Smooth muscle cell (in vitro differentiated cells): ENCODE measurements around the gene ALX3. TPM values are rescaled to one million over a fixed set of nuclear protein-coding genes. Genes with fewer than 3 reads are reported as not detected.
"Not testable (repeated sequence)": the region's sequence is repeated elsewhere in the genome, so short reads cannot be mapped to it uniquely, and the experiment has no call there.

Experiments
- DNase-seq: peaks from one replicate; lab custom pipeline; 2025; ENCODE audit not compliant: unreplicated experiment; lab: John Stamatoyannopoulos, UW
- H2AFZ ChIP-seq: fragments of 200-600 bp; sonication (generic); 2 replicates; pipeline ENCODE4 v1.6.0; 2016; ENCODE audit warnings: antibody characterized with exemption, low read depth, mild to moderate bottlenecking
- H3F3A ChIP-seq: fragments of 200-600 bp; sonication (generic); 2 replicates; pipeline ENCODE4 v1.6.0; 2017; ENCODE audit warnings: antibody characterized with exemption, low read depth
- H3K27ac ChIP-seq: fragments of 200-600 bp; sonication (generic); 2 replicates; pipeline ENCODE4 v1.5.1; 2016; ENCODE audit warnings: low read depth, mild to moderate bottlenecking
- H3K27me3 ChIP-seq: fragments of 200-600 bp; sonication (generic); 2 replicates; pipeline ENCODE4 v1.6.1; 2016; ENCODE audit warnings: low read depth, mild to moderate bottlenecking
- H3K36me3 ChIP-seq: fragments of 200-600 bp; sonication (generic); 2 replicates; pipeline ENCODE4 v1.5.1; 2016; ENCODE audit warnings: low read depth
- H3K4me1 ChIP-seq: fragments of 200-600 bp; sonication (generic); 2 replicates; pipeline ENCODE4 v1.5.1; 2016; ENCODE audit warnings: low read depth
- H3K4me2 ChIP-seq: fragments of 200-600 bp; sonication (generic); 2 replicates; pipeline ENCODE4 v1.6.0; 2016; ENCODE audit warnings: mild to moderate bottlenecking
- H3K4me3 ChIP-seq: fragments of 200-600 bp; sonication (generic); 2 replicates; pipeline ENCODE4 v1.5.1; 2016; ENCODE audit warnings: mild to moderate bottlenecking
- H3K79me2 ChIP-seq: fragments of 200-600 bp; sonication (generic); 2 replicates; pipeline ENCODE4 v1.6.0; 2016; ENCODE audit warnings: low read depth, mild to moderate bottlenecking
- H3K9ac ChIP-seq: fragments of 200-600 bp; sonication (generic); 2 replicates; pipeline ENCODE4 v1.6.0; 2016; ENCODE audit warnings: low read depth
- H3K9me3 ChIP-seq: fragments of 200-600 bp; sonication (generic); replicated peaks from 2 replicates; pipeline ENCODE4 v1.5.1; 2016; ENCODE audit warnings: low read depth
- H4K20me1 ChIP-seq: fragments of 200-600 bp; sonication (generic); 2 replicates; pipeline ENCODE4 v1.6.0; 2016; ENCODE audit warnings: low read depth
- WGBS: methylation state at CpG from one replicate; pipeline ENCODE4 v1.1.7; 2016; ENCODE audit warnings: low lambda C conversion rate; 5-methylcytosine and 5-hydroxymethylcytosine counted together
- polyA plus RNA-seq: library from polyadenylated mRNA; unstranded; fragments of >200 nt; fragmentation: Nextera tagmentation; extraction: Ambion mirVana; gene quantifications from 2 replicates; pipeline ENCODE4 v1.2.1, GENCODE V29; 2016
- total RNA-seq: library from RNA; depleted of rRNA; stranded (reverse); fragments of >200 nt; gene quantifications from 2 replicates; pipeline ENCODE4 v1.2.3, GENCODE V29; 2014
- TF ChIP-seq, protein P1 (sequence below): fragments of 200-600 bp; sonication (generic); IDR thresholded peaks from 2 replicates; pipeline ENCODE4 v1.5.1; 2017; ENCODE audit warnings: borderline replicate concordance, mild to moderate bottlenecking, antibody characterized with exemption; ENCODE audit not compliant: insufficient read depth, poor library complexity, severe bottlenecking

ALX3 gene
- total and polyA plus RNA-seq, 2 experiments from 2014 or later = not detected

DNA sequence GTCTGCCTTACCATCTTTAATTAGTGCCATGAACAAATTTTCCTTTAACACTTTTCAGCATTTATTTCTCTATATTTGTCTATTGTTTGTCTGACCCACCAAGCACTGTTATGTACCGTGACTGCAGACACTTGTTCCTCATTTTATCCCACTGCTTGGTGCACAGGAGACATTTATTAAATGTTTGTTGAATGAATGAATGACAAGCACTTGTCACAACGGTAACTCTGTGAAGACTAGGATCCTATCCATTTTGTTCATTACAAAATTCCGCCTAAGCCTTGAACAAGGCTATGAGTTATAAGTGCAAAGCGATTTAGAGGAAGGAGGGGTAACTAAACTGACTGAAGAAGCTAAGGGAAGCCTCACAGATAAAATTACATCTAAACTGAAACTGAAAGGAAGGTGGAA, 36.4 kb downstream of the ALX3 start:
- Histone ChIP-seq H3F3A (no peaks in the 10 kb centered on the region), H3K4me3 (peak overlapping the region; percentile 91), H3K4me1 (peaks cover 8% of the 10 kb centered on the region), H3K36me3 (no peaks in the 10 kb centered on the region), H4K20me1 (peaks cover 26% of the 10 kb centered on the region), H3K27ac (peak overlapping the region; percentile 82), H3K27me3 (no peaks in the 10 kb centered on the region), H3K4me2 (peak overlapping the region; percentile 91), H3K9me3 (no peaks in the 10 kb centered on the region), H3K79me2 (peaks cover 22% of the 10 kb centered on the region), H2AFZ (peak overlapping the region; percentile 73), H3K9ac (peak overlapping the region; percentile 98)
- DNase-seq = no peak
- TF ChIP-seq, protein P1, sequence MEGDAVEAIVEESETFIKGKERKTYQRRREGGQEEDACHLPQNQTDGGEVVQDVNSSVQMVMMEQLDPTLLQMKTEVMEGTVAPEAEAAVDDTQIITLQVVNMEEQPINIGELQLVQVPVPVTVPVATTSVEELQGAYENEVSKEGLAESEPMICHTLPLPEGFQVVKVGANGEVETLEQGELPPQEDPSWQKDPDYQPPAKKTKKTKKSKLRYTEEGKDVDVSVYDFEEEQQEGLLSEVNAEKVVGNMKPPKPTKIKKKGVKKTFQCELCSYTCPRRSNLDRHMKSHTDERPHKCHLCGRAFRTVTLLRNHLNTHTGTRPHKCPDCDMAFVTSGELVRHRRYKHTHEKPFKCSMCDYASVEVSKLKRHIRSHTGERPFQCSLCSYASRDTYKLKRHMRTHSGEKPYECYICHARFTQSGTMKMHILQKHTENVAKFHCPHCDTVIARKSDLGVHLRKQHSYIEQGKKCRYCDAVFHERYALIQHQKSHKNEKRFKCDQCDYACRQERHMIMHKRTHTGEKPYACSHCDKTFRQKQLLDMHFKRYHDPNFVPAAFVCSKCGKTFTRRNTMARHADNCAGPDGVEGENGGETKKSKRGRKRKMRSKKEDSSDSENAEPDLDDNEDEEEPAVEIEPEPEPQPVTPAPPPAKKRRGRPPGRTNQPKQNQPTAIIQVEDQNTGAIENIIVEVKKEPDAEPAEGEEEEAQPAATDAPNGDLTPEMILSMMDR = no peak
- WGBS = 72% methylated on average over 4 of the region's 4 CpGs

DNA sequence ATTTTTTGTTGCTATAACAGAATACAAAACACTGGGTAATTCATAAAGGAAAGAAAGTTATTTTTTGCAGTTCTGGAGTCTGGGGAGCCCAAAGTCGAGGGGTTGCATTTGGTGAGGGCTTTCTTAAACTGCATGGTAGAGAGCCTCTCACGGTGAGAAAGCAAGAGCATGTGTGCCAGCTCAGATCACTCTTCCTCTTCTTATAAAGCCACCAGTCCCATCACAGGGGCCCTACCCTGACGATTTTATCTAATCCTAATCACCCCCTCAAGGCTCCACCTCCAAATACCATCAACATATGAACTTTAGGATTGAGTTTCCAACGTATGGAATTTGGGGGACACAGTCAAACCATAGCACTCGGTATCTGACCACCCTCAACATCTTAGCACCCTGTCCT, 37.1 kb downstream of the ALX3 start:
- 92% methylated on average over 5 of the region's 5 CpGs for WGBS
- Histone ChIP-seq H3K4me3 (no peak overlapping the region), H3K4me2 (no peak overlapping the region), H3K9me3 (no peaks in the 10 kb centered on the region), H3K27me3 (no peaks in the 10 kb centered on the region), H3K79me2 (peaks cover 22% of the 10 kb centered on the region), H4K20me1 (peaks cover 26% of the 10 kb centered on the region), H3K36me3 (no peaks in the 10 kb centered on the region), H3F3A (no peaks in the 10 kb centered on the region), H3K27ac (no peak overlapping the region), H3K4me1 (peaks cover 8% of the 10 kb centered on the region), H2AFZ (peak overlapping the region; percentile 73), H3K9ac (no peak overlapping the region)
- DNase-seq = no peak
- TF ChIP-seq, protein P1 = no peak

DNA sequence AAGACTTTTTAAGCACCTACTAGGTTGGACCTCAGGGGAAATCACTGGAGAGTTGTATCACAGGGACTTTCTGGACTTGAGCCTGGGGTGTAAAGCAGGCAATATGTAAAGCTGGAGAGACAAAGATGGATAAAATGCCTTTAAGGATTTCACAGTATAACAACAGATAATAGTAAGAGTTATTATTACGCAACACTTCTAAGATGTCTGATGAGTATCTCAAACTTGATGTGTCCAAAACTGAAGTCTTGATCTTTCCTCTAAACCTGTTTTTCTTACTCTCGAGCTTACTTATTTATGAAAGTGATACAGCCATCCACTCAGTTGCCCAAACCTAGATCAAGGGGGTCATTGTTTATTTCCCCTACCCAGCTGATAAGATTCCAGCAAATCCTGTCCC, 38.1 kb downstream of the ALX3 start:
- Histone ChIP-seq H3F3A (no peaks in the 10 kb centered on the region), H3K36me3 (no peaks in the 10 kb centered on the region), H3K9me3 (no peaks in the 10 kb centered on the region), H2AFZ (no peak overlapping the region), H3K27me3 (no peaks in the 10 kb centered on the region), H3K27ac (no peak overlapping the region), H3K9ac (no peak overlapping the region), H3K4me1 (peaks cover 8% of the 10 kb centered on the region), H3K79me2 (peaks cover 21% of the 10 kb centered on the region), H4K20me1 (peaks cover 22% of the 10 kb centered on the region), H3K4me2 (no peak overlapping the region), H3K4me3 (no peak overlapping the region)
- 93% methylated on average over 2 of the region's 2 CpGs for WGBS
- TF ChIP-seq, protein P1 = no peak
- no peak for DNase-seq

DNA sequence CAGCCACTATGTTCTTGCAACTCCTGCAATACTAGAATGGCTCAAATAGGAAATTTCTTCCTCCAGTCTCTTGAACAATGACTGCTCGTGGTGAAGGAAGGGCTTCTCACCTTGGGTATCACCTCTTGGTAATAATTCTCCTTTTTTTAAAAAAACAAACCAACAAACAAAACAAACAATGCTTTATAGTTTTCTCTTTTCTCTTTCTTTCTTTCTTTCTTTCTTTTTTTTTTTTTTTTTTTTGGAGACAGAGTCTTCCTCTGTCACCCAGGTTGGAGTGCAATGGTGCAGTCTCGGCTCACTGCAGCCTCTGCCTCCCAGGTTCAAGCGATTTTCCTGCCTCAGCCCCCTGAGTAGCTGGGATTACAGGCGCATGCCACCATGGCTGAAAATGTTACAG, 39.8 kb downstream of the ALX3 start:
- not testable (repeated sequence) for H3K4me1 ChIP-seq, H3K79me2 ChIP-seq, H4K20me1 ChIP-seq, H3K4me3 ChIP-seq, H3K9me3 ChIP-seq, H3K4me2 ChIP-seq, H3K36me3 ChIP-seq, H2AFZ ChIP-seq, H3K27ac ChIP-seq, H3K9ac ChIP-seq, DNase-seq, H3F3A ChIP-seq, H3K27me3 ChIP-seq
- WGBS = 91% methylated on average over 4 of the region's 4 CpGs
